Osteoblast (primary cell): ENCODE results near the gene SIAH2. TPM values are rescaled to one million over a fixed set of nuclear protein-coding genes. Genes with fewer than 3 reads are reported as not detected.

ENCODE experiments used
- DNase-seq: peaks from one replicate; pipeline ENCODE4 v3.0.0; 2011; ENCODE audit warnings: low spot score, mixed read lengths; ENCODE audit not compliant: insufficient read length; ENCODE audit errors: missing footprints
- H2AFZ ChIP-seq: 2 replicates; pipeline ENCODE4 v1.6.0; 2011; ENCODE audit warnings: mild to moderate bottlenecking, low read length
- H3K27ac ChIP-seq: 2 replicates; pipeline ENCODE4 v1.5.1; 2011; ENCODE audit warnings: mild to moderate bottlenecking, low read depth, low read length, moderate library complexity
- H3K27me3 ChIP-seq: 2 replicates; pipeline ENCODE4 v1.6.0; 2012; ENCODE audit warnings: mild to moderate bottlenecking, control low read depth, inconsistent platforms, low read length, moderate library complexity; ENCODE audit not compliant: insufficient read depth
- H3K36me3 ChIP-seq: 2 replicates; pipeline ENCODE4 v1.5.1; 2011; ENCODE audit warnings: mild to moderate bottlenecking, low read length, control low read depth, moderate library complexity; ENCODE audit not compliant: insufficient read depth
- H3K4me1 ChIP-seq: 2 replicates; pipeline ENCODE4 v1.5.1; 2011; ENCODE audit warnings: mild to moderate bottlenecking, low read length, control low read depth, moderate library complexity; ENCODE audit not compliant: insufficient read depth
- H3K4me2 ChIP-seq: 2 replicates; pipeline ENCODE4 v1.6.0; 2011; ENCODE audit warnings: mild to moderate bottlenecking, low read length; ENCODE audit not compliant: insufficient read depth
- H3K4me3 ChIP-seq: fragments of 200-600 bp; sonication (generic); 3 replicates; pipeline ENCODE4 v1.5.1; 2012; ENCODE audit warnings: mild to moderate bottlenecking, low read length, inconsistent platforms; ENCODE audit not compliant: insufficient read depth
- H3K79me2 ChIP-seq: 2 replicates; pipeline ENCODE4 v1.6.0; 2012; ENCODE audit warnings: mild to moderate bottlenecking, low read length, control low read depth, inconsistent platforms; ENCODE audit not compliant: insufficient read depth
- H3K9me3 ChIP-seq: 2 replicates; pipeline ENCODE4 v1.5.1; 2011; ENCODE audit warnings: low read depth, low read length, control low read depth
- H4K20me1 ChIP-seq: 2 replicates; pipeline ENCODE4 v1.6.0; 2012; ENCODE audit warnings: mild to moderate bottlenecking, low read length, control low read depth; ENCODE audit not compliant: insufficient read depth
- CTCF ChIP-seq: IDR thresholded peaks from 2 replicates; pipeline ENCODE4 v1.5.1; 2011; ENCODE audit warnings: mild to moderate bottlenecking, low read depth, low read length, moderate library complexity; ENCODE audit errors: extremely low read depth
- total RNA-seq: library from RNA; depleted of rRNA; stranded (reverse); fragments of >200 nt; gene quantifications from 2 replicates; pipeline ENCODE4 v1.2.3, GENCODE V29; 2012

Gene SIAH2
- total RNA-seq, 1 donor: 36.2 TPM

GRCh38 chr3:150742141-150742523 is 20.8 kb downstream of the SIAH2 start:
- H3K36me3 ChIP-seq: peaks cover 13% of the 10 kb centered on the region
- peaks cover 64% of the 10 kb centered on the region for H3K79me2 ChIP-seq
- H3K27me3 ChIP-seq: no peaks in the 10 kb centered on the region
- DNase-seq: no peak
- no peak for TF ChIP-seq CTCF
- no peaks in the 10 kb centered on the region for H3K9me3 ChIP-seq
- no peak overlapping the region for H2AFZ ChIP-seq
- peaks cover 46% of the 10 kb centered on the region for H4K20me1 ChIP-seq
- H3K4me1 ChIP-seq: peaks cover 47% of the 10 kb centered on the region
- H3K27ac ChIP-seq: no peak overlapping the region
- no peak overlapping the region for H3K4me2 ChIP-seq
- H3K4me3 ChIP-seq: no peak overlapping the region

- peaks cover 40% of the 10 kb centered on the region for H4K20me1 ChIP-seq
- peaks cover 59% of the 10 kb centered on the region for H3K79me2 ChIP-seq
- no peak overlapping the region for H3K4me3 ChIP-seq
- peaks cover 42% of the 10 kb centered on the region for H3K4me1 ChIP-seq
- H3K27me3 ChIP-seq: no peaks in the 10 kb centered on the region
- no peak overlapping the region for H3K4me2 ChIP-seq
- H2AFZ ChIP-seq: no peak overlapping the region
- H3K36me3 ChIP-seq: peaks cover 13% of the 10 kb centered on the region
- H3K9me3 ChIP-seq: no peaks in the 10 kb centered on the region
- DNase-seq: no peak
- no peak for TF ChIP-seq CTCF
- H3K27ac ChIP-seq: no peak overlapping the region
Measured at GRCh38 chr3:150741497-150742140, 21.4 kb downstream of the SIAH2 start.

GRCh38 chr3:150740733-150741496 is 22.1 kb downstream of the SIAH2 start:
- H3K79me2 ChIP-seq: peaks cover 52% of the 10 kb centered on the region
- H3K9me3 ChIP-seq: no peaks in the 10 kb centered on the region
- no peak overlapping the region for H3K27ac ChIP-seq
- H4K20me1 ChIP-seq: peaks cover 39% of the 10 kb centered on the region
- no peak for TF ChIP-seq CTCF
- no peak overlapping the region for H2AFZ ChIP-seq
- H3K27me3 ChIP-seq: no peaks in the 10 kb centered on the region
- H3K4me1 ChIP-seq: peaks cover 39% of the 10 kb centered on the region
- H3K4me3 ChIP-seq: no peak overlapping the region
- H3K4me2 ChIP-seq: no peak overlapping the region
- peaks cover 13% of the 10 kb centered on the region for H3K36me3 ChIP-seq
- no peak for DNase-seq

GRCh38 chr3:150739877-150740645 is 22.9 kb downstream of the SIAH2 start:
- Histone ChIP-seq H2AFZ (no peak overlapping the region), H4K20me1 (peaks cover 36% of the 10 kb centered on the region), H3K79me2 (peaks cover 45% of the 10 kb centered on the region), H3K27me3 (no peaks in the 10 kb centered on the region), H3K4me1 (peaks cover 39% of the 10 kb centered on the region), H3K4me2 (no peak overlapping the region), H3K27ac (no peak overlapping the region), H3K4me3 (no peak overlapping the region), H3K36me3 (peaks cover 13% of the 10 kb centered on the region), H3K9me3 (no peaks in the 10 kb centered on the region)
- DNase-seq: no peak
- TF ChIP-seq CTCF: no peak
